Mucosa of descending colon (tissue), 3 donors: Measurements from ENCODE around the gene FOXP1. TPM values are rescaled to one million over a fixed set of nuclear protein-coding genes. Genes with fewer than 3 reads are reported as not detected.

ENCODE experiments used
- ATAC-seq: fragments of 200-7000 bp; cut with Tn5 transposase; one replicate; pipeline ENCODE4 v1.9.1; 2020; ENCODE audit warnings: mild to moderate bottlenecking, moderate library complexity
- DNase-seq, 3 donors: peaks; one replicate each; pipeline ENCODE4 v3.0.0-alpha.2; 2020
- H3K36me3 ChIP-seq: fragments of 200-600 bp; one replicate; pipeline ENCODE4 v1.8.0; 2021; ENCODE audit warnings: low read depth, mild to moderate bottlenecking
- H3K4me1 ChIP-seq: fragments of 200-600 bp; one replicate; pipeline ENCODE4 v1.8.0; 2021; ENCODE audit warnings: low read depth, mild to moderate bottlenecking
- H3K4me3 ChIP-seq: fragments of 200-600 bp; one replicate; pipeline ENCODE4 v1.8.0; 2021; ENCODE audit warnings: mild to moderate bottlenecking
- H3K9me3 ChIP-seq: fragments of 200-600 bp; one replicate; pipeline ENCODE4 v1.8.0; 2021; ENCODE audit warnings: mild to moderate bottlenecking
- intact Hi-C, 2 donors: fragments of 100-400 bp; cut with DNase I in 1 of 2; cut with micrococcal nuclease in 1 of 2; formaldehyde crosslinking; loops; one replicate each; pipeline versions ENCODE4 v1.11.0 to v1.11.1; 2022; cut with DNase I, micrococcal nuclease
- total RNA-seq, 3 donors: library from RNA; stranded (reverse); fragmentation: NEBNext Ultra II Directional in 2 of 3; extraction: Animal tissue kit (Norgen Biotek cat#: 25700) in 2 of 3; gene quantifications; one replicate each; pipeline versions ENCODE4 v1.2.1 to v1.2.4, GENCODE V29; 2021 to 2023
- TF ChIP-seq, protein P1 (sequence below): fragments of 200-600 bp; IDR thresholded peaks from one replicate; pipeline ENCODE4 v1.8.0; 2022; ENCODE audit warnings: antibody characterized with exemption, mild to moderate bottlenecking
- donor health status: DM: no; HTN: no; CAD: no; lungs with moderate emphysema.
- donor health status: DM: no; HTN: no; CAD: no.
- donor health status: DM: no; HTN: yes; CAD: no.

FOXP1 gene
- total RNA-seq, 3 donors from 2014 or later = 133 to 217 (median 214) TPM

DNA sequence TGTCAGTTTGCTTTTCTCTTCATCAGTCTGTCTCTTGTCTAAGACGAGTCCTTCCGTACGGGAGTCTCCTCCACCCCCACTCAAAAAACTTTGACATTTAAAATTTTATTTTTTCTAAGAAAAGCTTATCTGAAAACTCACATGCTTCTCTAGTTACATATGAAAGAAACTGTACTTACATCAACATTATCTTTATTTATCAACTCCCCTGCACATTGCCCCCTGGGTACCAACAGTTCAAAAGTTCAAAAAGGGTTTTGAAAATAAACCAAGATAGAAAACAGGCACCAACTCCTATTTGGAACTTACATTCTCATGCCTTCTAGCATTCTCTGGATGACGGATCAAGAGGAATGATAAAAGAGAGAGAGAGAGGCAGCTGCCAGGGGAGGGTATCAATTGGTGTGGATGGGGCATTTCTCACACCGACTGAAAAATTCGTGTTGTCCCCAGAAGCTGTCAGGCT is 182.5 kb downstream of the FOXP1 start:
- H3K9me3 ChIP-seq = no peaks in the 10 kb centered on the region
- DNase-seq = no peak
- no peak for ATAC-seq
- TF ChIP-seq, protein P1, sequence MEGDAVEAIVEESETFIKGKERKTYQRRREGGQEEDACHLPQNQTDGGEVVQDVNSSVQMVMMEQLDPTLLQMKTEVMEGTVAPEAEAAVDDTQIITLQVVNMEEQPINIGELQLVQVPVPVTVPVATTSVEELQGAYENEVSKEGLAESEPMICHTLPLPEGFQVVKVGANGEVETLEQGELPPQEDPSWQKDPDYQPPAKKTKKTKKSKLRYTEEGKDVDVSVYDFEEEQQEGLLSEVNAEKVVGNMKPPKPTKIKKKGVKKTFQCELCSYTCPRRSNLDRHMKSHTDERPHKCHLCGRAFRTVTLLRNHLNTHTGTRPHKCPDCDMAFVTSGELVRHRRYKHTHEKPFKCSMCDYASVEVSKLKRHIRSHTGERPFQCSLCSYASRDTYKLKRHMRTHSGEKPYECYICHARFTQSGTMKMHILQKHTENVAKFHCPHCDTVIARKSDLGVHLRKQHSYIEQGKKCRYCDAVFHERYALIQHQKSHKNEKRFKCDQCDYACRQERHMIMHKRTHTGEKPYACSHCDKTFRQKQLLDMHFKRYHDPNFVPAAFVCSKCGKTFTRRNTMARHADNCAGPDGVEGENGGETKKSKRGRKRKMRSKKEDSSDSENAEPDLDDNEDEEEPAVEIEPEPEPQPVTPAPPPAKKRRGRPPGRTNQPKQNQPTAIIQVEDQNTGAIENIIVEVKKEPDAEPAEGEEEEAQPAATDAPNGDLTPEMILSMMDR = no peak
- peaks cover 14% of the 10 kb centered on the region for H3K4me1 ChIP-seq
- no peaks in the 10 kb centered on the region for H3K36me3 ChIP-seq
- intact Hi-C loops = no loop called here
- H3K4me3 ChIP-seq = no peak overlapping the region

DNA sequence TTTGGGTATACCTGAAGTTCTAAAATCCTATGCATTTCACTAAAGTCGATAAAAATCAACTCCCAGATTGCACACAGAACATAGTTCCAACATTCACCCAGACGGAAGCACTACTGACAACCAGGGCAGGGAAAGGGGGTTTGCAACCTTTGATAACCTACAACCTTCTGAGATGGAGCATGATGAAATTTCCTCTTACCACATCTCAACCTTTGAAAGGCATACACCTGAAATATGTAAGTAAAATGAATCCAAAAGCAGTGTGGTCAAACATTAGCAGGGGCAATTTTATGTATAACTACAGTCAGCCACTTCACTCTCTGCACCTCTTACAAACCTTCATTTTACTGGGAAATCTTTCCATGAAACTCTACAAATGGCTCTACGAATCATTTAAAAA is 184.1 kb downstream of the FOXP1 start:
- no peak for ATAC-seq
- TF ChIP-seq, protein P1 = no peak
- no peak for DNase-seq
- Histone ChIP-seq H3K4me1 (peaks cover 14% of the 10 kb centered on the region), H3K4me3 (no peak overlapping the region), H3K36me3 (no peaks in the 10 kb centered on the region), H3K9me3 (no peaks in the 10 kb centered on the region)
- intact Hi-C loops = no loop called here

DNA sequence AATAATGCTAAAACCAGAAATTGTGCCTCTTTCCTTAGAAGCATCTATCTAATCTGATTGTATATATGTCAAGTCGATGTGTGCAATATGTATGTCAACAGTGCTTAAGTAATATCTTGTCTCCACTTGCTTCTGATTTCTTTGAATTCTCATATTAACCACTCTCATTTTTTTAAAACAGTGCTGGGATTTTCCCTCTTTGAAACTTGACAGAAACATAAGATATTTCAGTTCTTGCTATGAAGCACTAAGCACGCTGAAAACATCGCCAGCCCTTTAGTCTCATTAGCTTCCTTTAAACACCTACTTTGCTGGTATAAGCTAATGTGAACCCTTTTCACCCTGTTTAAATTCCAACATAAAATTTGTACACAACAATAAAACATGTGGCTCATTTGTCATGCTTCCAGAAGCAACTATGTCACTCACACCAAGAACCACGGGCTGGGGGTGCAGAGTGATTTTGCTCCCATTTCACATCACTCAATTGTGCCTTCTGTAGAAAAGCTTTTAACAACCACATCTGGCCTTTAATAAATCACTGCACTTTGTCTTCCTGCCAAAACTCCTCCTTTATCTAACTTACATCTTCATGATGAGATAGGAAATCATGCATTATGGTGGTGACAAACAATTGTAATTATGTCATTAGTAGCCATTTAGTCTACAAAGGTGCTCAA is 185.2 kb downstream of the FOXP1 start:
- DNase-seq (no peak), ATAC-seq (no peak)
- H3K4me1 ChIP-seq = peaks cover 14% of the 10 kb centered on the region
- TF ChIP-seq, protein P1 = no peak
- H3K9me3 ChIP-seq = no peaks in the 10 kb centered on the region
- no peaks in the 10 kb centered on the region for H3K36me3 ChIP-seq
- no peak overlapping the region for H3K4me3 ChIP-seq
- intact Hi-C loops = no loop called here

DNA sequence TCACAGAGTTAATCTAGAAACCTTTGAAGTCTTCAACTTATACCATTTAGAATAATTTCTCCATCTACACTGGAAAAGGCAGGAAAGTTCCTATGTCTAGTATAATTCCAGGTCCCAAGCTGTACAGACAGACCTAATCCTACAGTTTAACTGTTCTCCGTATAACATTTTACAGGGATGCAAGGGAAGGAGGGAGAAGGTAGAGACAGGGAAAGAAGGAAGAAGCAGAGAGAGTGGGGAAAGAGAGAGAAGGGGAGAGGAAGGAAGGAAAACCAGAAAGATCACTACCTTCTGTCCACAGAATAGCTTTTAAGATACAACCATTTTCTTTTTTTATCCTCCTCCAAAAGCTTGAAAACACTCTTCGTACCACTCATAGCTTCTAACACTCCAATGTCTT is 185.8 kb downstream of the FOXP1 start:
- intact Hi-C loops = no loop called here
- Histone ChIP-seq H3K4me1 (peaks cover 14% of the 10 kb centered on the region), H3K9me3 (no peaks in the 10 kb centered on the region), H3K36me3 (no peaks in the 10 kb centered on the region), H3K4me3 (no peak overlapping the region)
- ATAC-seq = no peak
- TF ChIP-seq, protein P1 = no peak
- DNase-seq = no peak

DNA sequence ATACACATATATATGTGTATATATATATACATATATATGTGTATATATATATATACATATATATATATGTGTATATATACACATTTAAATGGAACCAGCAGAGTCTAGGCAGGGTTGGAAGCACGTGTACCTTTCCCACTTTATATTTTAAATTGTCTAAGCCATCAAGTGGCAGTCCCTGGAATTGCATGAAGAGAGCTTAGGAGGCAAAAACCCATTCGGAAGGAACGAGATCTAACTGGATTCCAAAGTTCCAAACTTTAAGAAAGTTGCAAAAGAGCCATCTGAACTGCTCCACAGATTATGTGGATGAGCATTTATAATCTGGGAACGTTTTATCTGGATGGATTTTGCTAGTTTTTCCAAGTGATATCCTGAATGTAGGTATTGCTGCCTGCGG is 186.5 kb downstream of the FOXP1 start:
- intact Hi-C loops = no loop called here
- TF ChIP-seq, protein P1 = peak; percentile 42
- H3K4me1 ChIP-seq = peaks cover 12% of the 10 kb centered on the region

More for the DNA sequence above, 186.5 kb downstream of the FOXP1 start:
- peak; percentile 67 for ATAC-seq
- peak in 1 of 3 donors; percentile 79 for DNase-seq
- H3K9me3 ChIP-seq = no peaks in the 10 kb centered on the region
- no peak overlapping the region for H3K4me3 ChIP-seq
- no peaks in the 10 kb centered on the region for H3K36me3 ChIP-seq
